Measurements from ENCODE around the gene UCK2.

UCK2 gene

DNA sequence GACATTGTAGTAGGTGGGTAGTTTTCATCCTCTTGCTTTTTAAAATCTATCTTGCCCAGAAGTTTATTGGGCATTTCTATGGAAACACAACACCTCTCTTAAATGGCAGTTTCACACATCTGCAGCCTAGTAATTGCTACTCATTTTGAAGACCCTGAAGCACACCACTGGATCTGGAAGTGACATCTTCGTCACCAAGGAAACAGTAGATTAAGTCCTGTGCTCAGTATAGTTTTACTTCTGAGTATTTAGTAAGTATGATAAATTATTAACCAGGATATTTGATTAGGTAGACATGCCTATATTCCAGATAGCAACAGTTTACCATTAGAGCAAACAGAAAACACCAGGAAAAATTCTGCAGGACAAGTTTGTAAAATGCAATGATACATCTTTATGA, 48.7 kb downstream of the UCK2 start:
- TF ChIP-seq CTCF (conservative IDR thresholded peaks at IDR 0.05), result no peak
- H3K27ac ChIP-seq, result peak overlapping the region; percentile 85

DNA sequence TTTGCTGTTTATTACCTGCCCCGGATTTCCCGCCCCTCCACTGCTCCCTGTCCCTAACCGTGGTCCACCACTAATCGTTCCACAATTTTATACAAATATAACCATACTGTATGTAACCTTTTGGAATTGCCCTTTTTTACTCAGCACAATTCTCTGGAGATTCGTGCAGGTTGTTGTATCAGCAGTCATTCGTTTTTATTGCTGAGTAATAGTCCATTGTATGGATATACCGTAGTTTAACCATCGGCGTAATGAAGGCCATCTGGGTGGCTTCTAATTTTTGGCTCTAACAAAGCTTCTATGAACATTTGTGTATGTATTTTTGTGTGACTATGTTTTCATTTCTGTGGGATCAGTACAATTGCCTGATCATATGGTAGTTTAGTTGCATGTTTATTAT, 50.0 kb downstream of the UCK2 start:
- TF ChIP-seq CTCF (conservative IDR thresholded peaks at IDR 0.05), result no peak
- H3K27ac ChIP-seq, result peak overlapping the region; percentile 85

DNA sequence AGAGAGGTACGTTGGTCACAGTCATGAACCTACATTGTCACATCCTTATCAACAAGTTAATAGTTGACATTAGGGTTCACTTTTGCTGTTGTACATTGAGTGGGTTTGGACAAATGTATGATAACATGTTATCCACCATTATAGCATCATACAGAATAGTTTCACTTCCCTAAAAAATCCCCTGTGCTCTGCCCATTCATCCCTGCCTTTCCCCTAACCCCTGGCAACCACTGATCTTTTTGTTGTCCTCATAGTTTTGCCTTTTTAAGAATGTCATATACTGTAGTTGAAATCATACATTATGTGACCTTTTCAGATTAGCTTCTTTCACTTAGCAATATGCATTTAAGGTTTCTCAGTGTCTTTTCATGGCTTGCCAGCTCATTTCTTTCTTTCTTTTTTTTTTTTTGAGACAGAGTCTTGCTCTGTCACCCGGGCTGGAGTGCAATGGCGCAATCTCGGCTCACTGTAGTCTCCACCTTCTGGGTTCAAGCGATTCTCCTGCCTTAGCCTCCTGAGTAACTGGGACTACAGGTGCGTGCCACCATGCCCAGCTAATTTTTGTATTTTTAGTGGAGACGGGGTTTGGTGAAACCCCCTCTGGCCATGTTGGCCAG, 50.6 kb downstream of the UCK2 start:
- H3K27ac ChIP-seq, result peak overlapping the region; percentile 85
- no peak for TF ChIP-seq CTCF (conservative IDR thresholded peaks at IDR 0.05)

GRCh38 chr1:165879946-165880345, 52.5 kb downstream of the UCK2 start:
- no peak for TF ChIP-seq CTCF (conservative IDR thresholded peaks at IDR 0.05)
- H3K27ac ChIP-seq, result peak overlapping the region; percentile 58

GRCh38 chr1:165880993-165881392, 53.6 kb downstream of the UCK2 start:
- peak overlapping the region; percentile 58; the same call in 1 of the 2 replicates for H3K27ac ChIP-seq
- no peak for TF ChIP-seq CTCF (conservative IDR thresholded peaks at IDR 0.05)

GRCh38 chr1:165882168-165882837, 54.9 kb downstream of the UCK2 start:
- TF ChIP-seq CTCF (conservative IDR thresholded peaks at IDR 0.05), result no peak
- no peak overlapping the region for H3K27ac ChIP-seq

DNA sequence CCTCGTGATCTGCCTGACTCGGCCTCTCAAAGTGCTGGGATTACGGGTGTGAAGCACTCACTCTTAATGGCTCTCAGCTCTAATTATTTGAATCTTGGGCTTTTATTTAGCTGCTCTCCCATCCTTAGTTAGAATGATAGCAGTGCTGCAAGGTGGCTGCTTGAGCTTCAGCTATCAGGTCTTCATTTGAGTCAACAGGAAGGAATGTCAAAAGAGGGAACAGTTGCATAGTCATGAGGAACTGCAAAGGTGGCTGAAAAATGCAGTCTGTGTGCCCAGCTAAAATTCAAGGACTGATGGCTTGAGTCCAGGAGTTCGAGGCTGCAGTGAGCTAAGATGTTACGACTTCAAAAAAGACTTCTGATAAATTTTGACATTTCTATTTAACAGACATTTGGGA, 55.6 kb downstream of the UCK2 start:
- no peak overlapping the region for H3K27ac ChIP-seq
- no peak for TF ChIP-seq CTCF (conservative IDR thresholded peaks at IDR 0.05)
